Left colon (tissue), 2 donors: ENCODE measurements around the gene ENTR1. TPM values are rescaled to one million over a fixed set of nuclear protein-coding genes. Genes with fewer than 3 reads are reported as not detected.

ENCODE experiments used
- ATAC-seq: fragments of 200-7000 bp; cut with Tn5 transposase; one replicate; pipeline ENCODE4 v1.9.1; 2020; ENCODE audit warnings: mild to moderate bottlenecking, moderate library complexity
- DNase-seq, 2 donors: peaks; one replicate each; pipeline ENCODE4 v3.0.0-alpha.2; 2020
- intact Hi-C, 2 donors: fragments of 100-400 bp; cut with DNase I in 1 of 2; cut with micrococcal nuclease in 1 of 2; formaldehyde crosslinking; loops; one replicate each; pipeline versions ENCODE4 v1.11.2 to v1.14.0; 2022; cut with DNase I, micrococcal nuclease
- long read RNA-seq: library from polyadenylated mRNA; unstranded; transcript quantifications from one replicate; pipeline ENCODE4 v2.0.0, GENCODE V29; 2021
- total RNA-seq, 2 donors: library from RNA; stranded (reverse); fragmentation: NEBNext Ultra II Directional; extraction: Animal tissue kit (Norgen Biotek cat#: 25700); gene quantifications; one replicate each; pipeline ENCODE4 v1.2.1, GENCODE V29; 2021
- donor health status: DM: no; HTN: no; CAD: no.
- donor health status: DM: yes; HTN: yes; CAD: no.

The ENTR1 gene, protein sequence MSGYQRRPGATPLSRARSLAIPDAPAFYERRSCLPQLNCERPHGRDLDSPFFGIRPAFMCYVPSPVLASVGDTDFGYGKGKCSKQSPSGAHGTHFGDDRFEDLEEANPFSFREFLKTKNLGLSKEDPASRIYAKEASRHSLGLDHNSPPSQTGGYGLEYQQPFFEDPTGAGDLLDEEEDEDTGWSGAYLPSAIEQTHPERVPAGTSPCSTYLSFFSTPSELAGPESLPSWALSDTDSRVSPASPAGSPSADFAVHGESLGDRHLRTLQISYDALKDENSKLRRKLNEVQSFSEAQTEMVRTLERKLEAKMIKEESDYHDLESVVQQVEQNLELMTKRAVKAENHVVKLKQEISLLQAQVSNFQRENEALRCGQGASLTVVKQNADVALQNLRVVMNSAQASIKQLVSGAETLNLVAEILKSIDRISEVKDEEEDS
- 10 to 100 TPM; 29.8 to 33.2 TPM for total RNA-seq
- long read RNA-seq, transcript ENTR1-204 (8 exons, 2,129 nt), result major isoform, 7 of 29 reads
- long read RNA-seq, partial matches to known transcripts, result 9 of 29 reads
- long read RNA-seq, other reads (novel, unspliced or antisense), result 10 of 29 reads

- DNase-seq, result peak; percentile 91 to 97
- ATAC-seq, result peak; percentile 96
- intact Hi-C loops, result no loop called here
Observed at GRCh38 chr9:136410500-136411287, at the start of gene ENTR1, which contains the start of gene PMPCA. ENTR1 (minus strand) TSS chr9:136410614; CDS start chr9:136410397, 217 bp downstream. PMPCA (plus strand) TSS chr9:136410658; CDS start chr9:136410669, 11 bp downstream.

DNA sequence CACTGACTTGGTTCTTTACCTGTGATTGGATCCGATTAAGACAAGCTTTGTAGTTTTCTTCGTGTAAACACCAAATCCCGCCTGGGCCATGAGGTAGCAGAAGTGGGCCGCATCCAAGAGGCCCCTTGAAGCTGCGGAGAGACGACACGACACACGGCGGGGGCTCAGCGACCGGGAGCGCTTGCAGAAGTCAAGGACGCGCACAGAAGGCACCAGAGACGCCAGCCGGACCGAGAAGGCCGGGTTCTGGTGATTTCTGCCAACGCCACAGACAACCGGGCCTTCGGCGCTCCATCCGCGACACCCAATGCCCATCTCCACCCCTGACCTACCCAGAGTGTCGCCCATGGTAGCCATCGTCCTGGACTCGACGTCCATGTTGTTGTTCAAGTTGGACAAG is 49.0 kb upstream of the ENTR1 start:
- intact Hi-C loops, result no loop called here
- ATAC-seq (no peak), DNase-seq (no peak)

DNA sequence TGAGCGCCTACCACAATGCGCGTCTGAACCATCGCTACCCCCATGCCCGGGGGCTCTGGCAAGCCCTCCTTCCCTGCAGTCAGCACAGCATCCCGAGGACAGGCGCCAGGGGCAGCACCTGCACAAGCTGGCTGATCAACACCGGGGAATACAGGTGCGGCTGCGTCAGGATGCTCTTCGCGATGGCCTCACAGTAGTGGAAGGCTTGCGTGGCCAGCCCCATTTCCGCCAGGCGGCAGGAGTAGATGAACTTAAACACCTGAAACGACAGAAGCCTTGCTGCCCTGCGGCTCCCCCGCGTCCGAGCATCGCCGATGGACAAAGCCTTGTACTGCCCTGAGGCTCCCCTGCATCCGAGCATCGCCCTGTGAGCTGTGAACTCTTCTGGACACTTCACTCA is 46.9 kb upstream of the ENTR1 start:
- DNase-seq (no peak), ATAC-seq (no peak)
- intact Hi-C loops, result no loop called here

GRCh38 chr9:136456258-136456657 is 45.8 kb upstream of the ENTR1 start:
- intact Hi-C loops, result no loop called here
- ATAC-seq, result no peak

DNA sequence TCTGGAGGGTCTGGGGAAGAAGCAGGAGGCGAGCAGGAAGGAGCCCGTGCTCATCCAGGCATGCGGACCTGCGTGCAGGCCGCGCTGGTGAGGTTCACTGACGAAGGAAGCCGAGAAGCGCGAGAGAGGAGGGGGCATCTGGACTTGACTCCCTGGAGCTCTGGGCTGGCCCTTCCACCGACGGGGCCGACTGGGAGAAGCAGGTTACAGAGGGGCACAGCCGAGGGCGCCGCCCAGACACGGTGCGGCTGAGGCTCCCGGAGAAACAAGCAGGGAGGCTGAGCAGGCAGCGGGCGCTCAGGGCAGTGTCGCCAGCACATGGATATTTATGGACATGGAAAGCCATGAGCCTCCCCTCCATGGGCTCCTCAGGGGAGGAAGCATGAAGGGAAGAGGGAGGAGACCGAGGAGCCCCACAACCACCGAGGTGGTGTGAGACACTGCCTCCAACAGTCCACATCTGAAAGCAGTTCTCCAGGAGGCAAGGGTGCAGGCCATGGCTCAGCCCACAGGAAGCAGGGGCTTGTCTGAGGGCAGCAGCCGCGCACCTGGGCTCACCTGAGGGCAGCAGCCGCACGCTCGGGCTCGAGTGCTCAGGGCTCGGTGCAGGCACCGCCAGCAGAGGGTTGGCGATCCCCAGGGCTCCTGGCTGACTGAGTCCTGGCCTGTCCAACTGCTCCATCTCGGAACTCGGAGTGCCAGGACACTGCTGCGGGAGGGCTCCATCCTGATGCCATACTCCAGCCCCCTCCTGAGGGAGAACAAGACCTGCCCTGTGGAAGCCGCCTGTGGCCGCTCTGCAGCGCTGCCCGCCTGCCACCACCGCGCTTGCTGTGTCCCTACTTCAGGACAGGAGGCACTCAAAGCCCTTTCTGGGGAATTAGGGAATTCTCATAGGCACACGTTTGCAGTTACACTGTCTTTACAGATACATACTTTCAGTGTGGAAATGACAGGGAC is 44.9 kb upstream of the ENTR1 start:
- ATAC-seq, result no peak
- no peak for DNase-seq

More at GRCh38 chr9:136456258-136456657, 45.8 kb upstream of the ENTR1 start:
- DNase-seq, result no peak

DNA sequence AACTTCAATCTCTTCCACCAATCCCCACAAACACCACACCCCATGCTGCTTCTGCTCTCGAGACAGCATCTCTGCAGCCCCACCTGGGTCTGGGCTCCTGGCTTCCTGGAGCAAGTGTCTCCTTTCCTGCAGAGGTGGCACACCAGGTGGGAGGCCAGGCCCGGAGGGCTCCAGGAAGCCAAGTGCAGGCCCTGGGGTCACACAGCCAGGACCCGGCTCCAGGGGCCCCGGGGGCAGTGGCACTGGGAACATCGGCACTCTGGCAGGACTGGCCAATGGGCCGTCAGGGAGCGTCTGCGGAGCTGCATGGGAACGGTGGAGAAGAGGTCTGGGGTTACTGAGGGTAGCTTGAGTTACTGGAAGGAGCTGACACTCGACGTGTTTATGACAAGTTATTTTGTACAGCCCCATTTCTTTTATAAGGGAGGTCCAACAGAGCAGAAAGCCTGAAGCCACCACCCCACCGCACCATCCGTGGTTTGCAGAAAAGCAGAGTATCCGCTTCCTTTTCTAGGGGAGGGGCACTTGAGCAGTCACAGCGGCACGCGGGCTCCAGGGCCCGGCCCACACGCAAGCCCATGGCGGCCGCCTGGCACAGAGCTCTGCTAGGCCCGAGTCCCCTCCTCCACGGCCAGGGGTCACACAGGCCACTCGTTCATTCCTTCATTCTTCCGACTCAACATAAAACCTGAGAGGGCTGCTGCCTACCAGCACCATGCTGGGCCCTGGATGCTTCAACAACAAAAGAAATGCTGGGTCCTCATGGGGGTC is 43.8 kb upstream of the ENTR1 start:
- intact Hi-C loops, result no loop called here
- no peak for DNase-seq
- ATAC-seq, result no peak

More for the DNA sequence above, 44.9 kb upstream of the ENTR1 start:
- intact Hi-C loops, result no loop called here

DNA sequence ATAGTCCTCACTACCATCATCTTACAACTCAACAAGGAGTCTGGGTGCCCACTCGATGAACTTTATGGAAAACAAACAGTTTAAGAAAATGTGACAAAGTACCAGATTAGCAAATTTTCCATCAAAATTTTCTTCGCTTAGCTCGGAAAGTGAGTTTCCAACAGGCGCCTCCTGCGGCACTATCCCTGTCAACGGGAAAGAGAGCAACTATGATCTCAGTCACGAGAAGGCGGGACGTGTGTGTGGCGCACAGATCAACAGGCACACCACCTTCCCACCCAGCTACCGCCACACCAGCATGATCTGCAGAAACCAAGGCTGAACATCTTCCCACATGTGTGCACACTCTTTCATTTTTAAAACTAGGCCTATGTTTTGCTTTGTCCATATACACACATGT is 42.9 kb upstream of the ENTR1 start:
- DNase-seq, result no peak
- intact Hi-C loops, result no loop called here
- ATAC-seq, result no peak

DNA sequence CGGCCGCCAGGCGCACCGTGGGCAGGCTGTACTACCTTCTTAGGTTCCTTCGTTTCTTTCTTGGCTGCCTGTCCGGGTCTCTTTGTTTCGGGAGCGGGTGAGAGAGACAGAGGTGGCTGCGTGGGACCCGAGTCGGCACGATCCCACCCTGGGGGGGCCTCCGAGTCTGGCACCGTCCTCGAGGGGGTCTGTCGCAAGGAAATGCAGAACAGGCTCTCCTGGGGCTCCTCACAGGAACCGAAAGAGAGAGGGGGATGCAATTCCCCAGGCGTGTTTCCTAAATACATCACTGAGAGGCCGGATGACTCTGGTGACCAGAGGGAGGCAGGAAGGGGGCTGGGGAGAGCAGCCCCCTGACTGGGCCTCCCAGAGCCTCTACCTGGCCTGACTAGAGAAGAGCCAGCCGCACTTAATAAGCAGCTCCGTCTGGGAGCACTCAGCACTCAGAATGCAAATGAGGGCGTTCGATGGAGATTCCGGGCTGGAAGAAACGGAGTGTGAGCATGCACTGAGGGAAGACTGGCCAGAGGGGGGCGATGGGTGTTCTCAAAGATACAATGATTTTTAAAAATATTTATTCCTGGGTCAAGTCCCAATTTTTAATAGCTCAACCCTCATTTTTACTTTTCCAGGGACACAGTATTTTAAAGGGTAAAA is 40.9 kb upstream of the ENTR1 start:
- DNase-seq (no peak), ATAC-seq (no peak)
- intact Hi-C loops, result no loop called here

- DNase-seq (no peak), ATAC-seq (no peak)
- intact Hi-C loops, result no loop called here
Observed at GRCh38 chr9:136448655-136449054, 38.2 kb upstream of the ENTR1 start.

DNA sequence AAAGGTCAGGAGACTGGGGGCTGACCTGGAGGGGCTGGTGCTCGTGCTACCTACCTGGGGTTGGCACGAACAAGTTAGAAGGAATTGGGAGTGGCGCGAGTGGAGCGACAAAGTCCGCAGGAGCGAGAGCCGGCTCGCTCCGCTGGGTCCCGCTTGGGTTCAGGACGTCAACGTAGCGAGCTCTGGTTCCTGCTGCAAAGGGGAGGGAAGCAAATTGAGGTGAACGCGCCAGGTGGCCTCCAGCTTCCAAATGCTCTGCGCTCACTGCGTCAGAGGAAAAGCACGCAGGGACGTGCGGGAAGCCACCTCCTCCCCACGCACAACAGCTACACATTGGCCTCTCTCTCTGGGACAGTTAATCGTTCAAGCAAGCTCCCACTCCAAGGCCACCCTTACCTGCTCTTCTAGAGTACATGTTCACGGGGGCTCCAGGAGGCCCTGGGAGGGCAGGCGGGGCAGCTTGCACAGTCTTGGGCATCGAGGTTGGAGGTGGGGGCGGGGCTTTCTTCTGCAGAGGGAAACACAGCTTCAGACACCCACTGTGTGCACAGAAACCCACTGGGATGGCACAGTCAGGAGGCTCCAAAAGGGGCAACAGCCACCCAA is 36.9 kb upstream of the ENTR1 start:
- ATAC-seq, result no peak
- intact Hi-C loops, result no loop called here
- no peak for DNase-seq

DNA sequence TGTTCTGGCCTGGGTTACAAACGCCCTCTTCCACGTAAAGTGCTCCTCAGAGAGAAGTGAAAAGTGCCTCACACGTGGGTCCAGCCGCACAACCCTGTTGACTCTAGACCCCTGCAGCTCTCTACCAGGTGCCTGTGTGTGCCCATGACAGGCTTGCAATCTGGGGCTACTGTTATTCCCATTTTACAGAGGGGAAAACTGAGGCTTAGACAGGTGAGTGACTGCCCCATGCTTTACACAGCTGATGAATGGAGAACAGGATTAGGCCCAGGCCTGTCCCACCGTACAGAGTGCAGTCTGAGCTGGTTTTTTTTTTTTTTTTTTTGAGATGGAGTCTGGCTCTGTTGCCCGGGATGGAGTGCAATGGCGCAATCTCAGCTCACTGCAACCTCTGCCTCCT is 35.4 kb upstream of the ENTR1 start:
- intact Hi-C loops, result no loop called here
- no peak for DNase-seq
- ATAC-seq, result no peak

DNA sequence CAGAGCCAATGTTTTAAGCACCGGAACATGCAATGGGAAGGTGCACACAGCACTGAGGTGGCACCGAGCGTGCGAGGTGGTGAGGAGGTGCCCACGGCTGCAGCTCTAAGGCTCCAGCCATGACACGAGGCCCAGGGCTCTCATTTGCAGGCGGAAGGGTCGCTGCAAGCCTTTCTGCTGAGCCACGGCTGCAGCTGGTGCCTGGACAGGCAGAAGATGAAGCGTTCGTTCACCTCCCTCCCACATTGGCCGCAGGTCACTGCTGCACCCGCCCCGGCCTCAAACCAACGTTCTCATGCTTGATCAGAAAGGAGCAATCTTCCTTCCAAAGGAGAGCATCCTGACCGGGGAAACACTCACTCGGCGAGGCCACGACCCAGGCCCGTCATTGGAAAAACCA is 33.7 kb upstream of the ENTR1 start:
- intact Hi-C loops, result no loop called here
- DNase-seq (no peak), ATAC-seq (no peak)

- DNase-seq, result no peak
- intact Hi-C loops, result no loop called here
- ATAC-seq, result no peak
Observed at GRCh38 chr9:136443687-136444086, 33.3 kb upstream of the ENTR1 start.

DNA sequence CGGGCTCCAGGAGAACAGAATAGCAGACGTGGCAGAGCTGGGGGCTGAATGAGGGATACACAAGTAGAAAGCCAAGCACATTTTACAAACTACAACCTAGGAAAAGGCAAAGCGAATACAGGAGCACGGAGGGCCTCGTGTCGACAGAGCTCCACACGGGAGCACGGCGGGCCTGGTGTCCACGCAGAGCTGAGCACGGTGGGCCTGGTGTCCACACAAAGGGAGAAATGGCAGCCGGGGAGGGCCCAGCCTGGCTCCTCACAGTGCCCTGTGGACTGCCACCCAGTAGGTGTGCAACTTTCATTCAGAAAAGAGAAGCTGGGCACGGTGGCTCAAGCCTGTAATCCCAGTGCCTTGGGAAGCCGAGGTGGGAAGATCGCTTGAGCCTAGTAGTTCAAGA is 32.7 kb upstream of the ENTR1 start:
- ATAC-seq, result no peak
- DNase-seq, result no peak
- intact Hi-C loops, result no loop called here

DNA sequence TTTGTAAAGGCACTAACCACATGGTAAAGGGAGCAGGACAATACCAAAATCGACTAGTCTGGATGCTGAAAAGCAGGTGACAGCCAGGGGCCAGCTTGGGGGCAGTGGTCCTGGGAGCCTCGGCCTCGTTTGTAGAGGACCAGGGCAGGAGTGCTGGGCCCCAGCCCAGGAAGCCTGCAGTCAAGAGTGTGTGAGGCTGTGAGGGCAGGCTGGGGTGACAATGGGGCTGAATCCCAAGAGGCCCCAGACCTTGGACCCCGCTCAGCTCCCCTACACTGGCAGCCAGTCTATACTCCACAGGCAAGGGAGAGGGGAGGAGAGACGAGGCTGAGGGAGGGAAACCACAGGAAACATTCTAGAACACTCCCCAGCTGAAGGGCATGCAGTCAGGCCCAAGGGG is 31.9 kb upstream of the ENTR1 start:
- DNase-seq (no peak), ATAC-seq (no peak)
- intact Hi-C loops, result no loop called here

- intact Hi-C loops, result no loop called here
- ATAC-seq (no peak), DNase-seq (no peak)
Observed at GRCh38 chr9:136441681-136442245, 31.3 kb upstream of the ENTR1 start.

DNA sequence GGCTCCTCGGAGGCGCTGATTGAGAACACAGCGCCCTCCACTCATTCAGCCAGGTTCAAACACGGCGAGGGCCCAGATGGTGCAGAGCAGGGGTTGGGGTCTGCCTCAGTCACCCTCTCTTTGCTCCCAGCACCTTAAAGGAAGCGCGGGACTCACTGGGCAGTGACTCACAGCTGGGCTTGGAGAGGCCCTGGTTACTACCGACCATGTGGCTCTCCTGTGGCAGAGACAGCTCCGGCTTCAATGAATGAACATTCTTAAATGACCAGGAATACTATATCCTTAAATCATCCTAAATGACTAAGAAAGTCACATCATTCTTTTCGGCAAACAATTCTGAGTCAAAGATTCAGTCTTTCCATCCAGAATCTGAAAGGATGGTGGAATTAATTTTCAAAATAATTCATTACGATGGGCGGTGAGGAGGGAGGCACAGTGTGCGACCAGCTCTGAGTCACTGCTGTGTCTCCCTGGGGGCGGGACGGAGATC is 30.8 kb upstream of the ENTR1 start:
- DNase-seq (no peak), ATAC-seq (no peak)
- intact Hi-C loops, result no loop called here
